Measurements from ENCODE around the gene ZNF140. TPM values are rescaled to one million over a fixed set of nuclear protein-coding genes. Genes with fewer than 3 reads are reported as not detected.

ZNF140 gene
- total RNA-seq, 4 donors from 2014 or later = 5.4 to 14.5 (median 9.0) TPM

- in situ Hi-C loops (cut with MboI; ENCODE audit: low sequenced_read_pairs in 4 of 4) (no loop called here), intact Hi-C loops (cut with DNase I; ENCODE audit: low total_unique reads) (no loop called here)
- H3K27ac ChIP-seq = no peak overlapping the region
- DNase-seq (no peak), ATAC-seq (no peak)
- H3K4me1 ChIP-seq = no peaks in the 10 kb centered on the region
- no peak overlapping the region for H3K4me3 ChIP-seq
- no peak for TF ChIP-seq CTCF (IDR thresholded peaks at IDR 0.05 in 4 of 5, conservative IDR thresholded peaks at IDR 0.05 in 1 of 5)
- TF ChIP-seq POLR2A (IDR thresholded peaks at IDR 0.05) = no peak
- no peaks in the 10 kb centered on the region for H3K27me3 ChIP-seq
- H3K36me3 ChIP-seq = no peaks in the 10 kb centered on the region
- H3K9me3 ChIP-seq = peaks cover 10 to 77% (median 37%) of the 10 kb centered on the region in 3 donors
Measured at GRCh38 chr12:133073836-133074235, 6.9 kb upstream of the ZNF140 start.

DNA sequence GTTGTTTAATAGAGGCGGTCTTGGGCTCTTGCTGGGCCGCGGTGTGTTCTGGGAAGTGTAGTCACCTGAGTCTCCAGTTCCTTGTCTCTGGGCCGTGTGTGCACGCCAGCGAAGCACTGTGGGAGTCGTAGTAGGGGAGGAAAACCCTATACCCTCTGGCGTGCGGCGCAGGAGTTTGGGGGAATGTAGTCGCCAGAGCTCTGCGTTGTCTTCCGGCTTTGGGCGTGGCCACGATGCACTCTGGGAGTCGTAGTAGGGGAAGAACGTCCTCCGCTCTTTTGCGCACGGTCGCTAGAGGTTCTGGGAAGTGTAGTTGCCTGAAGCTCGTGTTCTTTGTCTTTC, 726 bp upstream of the ZNF140 start:
- in situ Hi-C loops (cut with MboI; ENCODE audit: low sequenced_read_pairs in 4 of 4) (loop anchor here in 2 of 4 donors (5.0 kb wide), 2 partner anchors 38 to 47 kb away; no protein-coding TSS in a partner anchor), intact Hi-C loops (cut with DNase I; ENCODE audit: low total_unique reads) (loop anchor here (1.0 to 2.0 kb wide), 8 partner anchors 43 to 393 kb away; partner anchors contain the start of genes CHFR, POLE, PXMP2 and ZNF10)
- peaks cover 18 to 37% of the 10 kb centered on the region in 2 donors for H3K36me3 ChIP-seq
- peak overlapping the region; percentile 95 to 98 (median 96) for H3K27ac ChIP-seq
- peaks cover 4 to 12% of the 10 kb centered on the region in 2 donors for H3K4me1 ChIP-seq
- H3K9me3 ChIP-seq = peaks cover 3 to 73% (median 50%) of the 10 kb centered on the region in 3 donors
- DNase-seq = peak; percentile 98 to 99
- no peak for TF ChIP-seq POLR2A (IDR thresholded peaks at IDR 0.05)
- TF ChIP-seq CTCF (IDR thresholded peaks at IDR 0.05 in 4 of 5, conservative IDR thresholded peaks at IDR 0.05 in 1 of 5) = no peak
- no peaks in the 10 kb centered on the region for H3K27me3 ChIP-seq
- peak overlapping the region; percentile 88 to 94 (median 91) for H3K4me3 ChIP-seq
- ATAC-seq = peak; percentile 95 to 98

DNA sequence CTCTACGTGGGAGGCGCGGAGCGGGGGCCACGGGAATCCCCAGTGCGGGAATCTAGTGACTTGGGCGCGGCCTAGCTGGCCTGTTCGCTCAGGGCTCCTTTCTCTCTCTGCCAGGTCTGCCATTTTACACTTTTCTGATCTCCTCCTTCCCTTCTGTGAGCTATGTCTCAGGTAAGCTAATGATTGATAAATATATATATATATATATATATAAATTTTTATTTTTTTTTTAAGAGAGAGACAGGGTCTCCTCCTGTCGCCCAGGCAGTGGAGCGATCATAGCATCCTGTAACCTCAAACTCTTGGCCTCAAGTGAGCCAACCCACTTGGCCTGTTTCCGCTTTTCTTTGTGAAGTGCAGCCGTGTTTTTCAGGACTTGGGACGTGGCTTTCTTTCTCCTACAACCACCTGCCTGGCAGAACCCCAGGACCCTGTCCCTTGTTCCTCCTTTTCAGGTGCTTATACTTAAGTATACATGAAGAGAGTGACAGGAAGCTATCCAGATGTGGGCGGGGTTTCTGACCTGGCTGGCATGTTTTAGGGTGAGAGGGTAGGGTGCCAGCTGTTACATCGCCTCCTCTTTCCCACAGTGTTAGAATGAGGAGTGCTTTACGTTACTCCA, 547 bp downstream of the ZNF140 start:
- H3K36me3 ChIP-seq = peaks cover 18 to 50% of the 10 kb centered on the region in 2 donors
- peak overlapping the region; percentile 88 to 94 (median 91) for H3K4me3 ChIP-seq
- ATAC-seq (no peak), DNase-seq (no peak)
- H3K27ac ChIP-seq = peak overlapping the region; percentile 95 to 98 (median 96)
- intact Hi-C loops (cut with DNase I; ENCODE audit: low total_unique reads) = loop anchor here (2.0 kb wide), 1 partner anchor 394 kb away; the partner anchor contains the start of genes POLE and PXMP2
- no peaks in the 10 kb centered on the region for H3K27me3 ChIP-seq
- H3K9me3 ChIP-seq = peaks cover 0 to 75% (median 49%) of the 10 kb centered on the region in 3 donors
- in situ Hi-C loops (cut with MboI; ENCODE audit: low sequenced_read_pairs in 4 of 4) = loop anchor here in 2 of 4 donors (5.0 kb wide), 2 partner anchors 39 to 46 kb away; no protein-coding TSS in a partner anchor
- TF ChIP-seq CTCF (IDR thresholded peaks at IDR 0.05 in 4 of 5, conservative IDR thresholded peaks at IDR 0.05 in 1 of 5) (no peak), POLR2A (IDR thresholded peaks at IDR 0.05) (no peak)
- H3K4me1 ChIP-seq = peaks cover 4 to 12% of the 10 kb centered on the region in 2 donors

DNA sequence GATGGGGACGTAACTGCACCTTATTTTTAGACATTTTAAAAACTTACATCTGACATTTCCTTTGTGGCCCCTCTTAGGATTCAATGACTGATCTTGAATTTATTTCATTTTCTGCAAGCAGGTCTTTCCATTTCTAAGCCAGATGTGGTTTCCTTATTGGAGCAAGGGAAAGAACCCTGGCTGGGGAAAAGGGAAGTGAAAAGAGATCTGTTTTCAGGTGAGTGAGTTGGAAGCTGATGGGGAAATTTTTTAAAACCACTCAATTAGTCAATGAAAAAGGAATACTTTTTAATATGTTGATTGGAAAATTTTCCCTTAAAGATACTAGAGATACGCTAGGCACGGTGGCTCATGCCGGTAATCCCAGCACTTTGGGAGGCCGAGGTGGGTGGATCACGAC, 2.6 kb downstream of the ZNF140 start:
- H3K9me3 ChIP-seq = peaks cover 0 to 82% (median 40%) of the 10 kb centered on the region in 3 donors
- ATAC-seq = no peak

More for the DNA sequence above, 2.6 kb downstream of the ZNF140 start:
- TF ChIP-seq POLR2A (IDR thresholded peaks at IDR 0.05) = no peak
- TF ChIP-seq CTCF (IDR thresholded peaks at IDR 0.05 in 4 of 5, conservative IDR thresholded peaks at IDR 0.05 in 1 of 5) = no peak
- peaks cover 4 to 12% of the 10 kb centered on the region in 2 donors for H3K4me1 ChIP-seq
- H3K4me3 ChIP-seq = peak overlapping the region in 1 of 4 donors; percentile 24
- H3K27ac ChIP-seq = no peak overlapping the region
- intact Hi-C loops (cut with DNase I; ENCODE audit: low total_unique reads) (no loop called here), in situ Hi-C loops (cut with MboI; ENCODE audit: low sequenced_read_pairs in 4 of 4) (loop anchor here in 2 of 4 donors (5.0 kb wide), 2 partner anchors 41 to 44 kb away; no protein-coding TSS in a partner anchor)
- no peak for DNase-seq
- H3K36me3 ChIP-seq = peaks cover 21 to 71% of the 10 kb centered on the region in 2 donors
- no peaks in the 10 kb centered on the region for H3K27me3 ChIP-seq
